HG03196 (cell line): ENCODE measurements around the gene SPINT2.

Source experiments
- ATAC-seq: cut with Tn5 transposase; IDR thresholded peaks from one replicate; pipeline ENCODE4 v1.9.1; 2021; ENCODE audit not compliant: unreplicated experiment

The SPINT2 gene

DNA sequence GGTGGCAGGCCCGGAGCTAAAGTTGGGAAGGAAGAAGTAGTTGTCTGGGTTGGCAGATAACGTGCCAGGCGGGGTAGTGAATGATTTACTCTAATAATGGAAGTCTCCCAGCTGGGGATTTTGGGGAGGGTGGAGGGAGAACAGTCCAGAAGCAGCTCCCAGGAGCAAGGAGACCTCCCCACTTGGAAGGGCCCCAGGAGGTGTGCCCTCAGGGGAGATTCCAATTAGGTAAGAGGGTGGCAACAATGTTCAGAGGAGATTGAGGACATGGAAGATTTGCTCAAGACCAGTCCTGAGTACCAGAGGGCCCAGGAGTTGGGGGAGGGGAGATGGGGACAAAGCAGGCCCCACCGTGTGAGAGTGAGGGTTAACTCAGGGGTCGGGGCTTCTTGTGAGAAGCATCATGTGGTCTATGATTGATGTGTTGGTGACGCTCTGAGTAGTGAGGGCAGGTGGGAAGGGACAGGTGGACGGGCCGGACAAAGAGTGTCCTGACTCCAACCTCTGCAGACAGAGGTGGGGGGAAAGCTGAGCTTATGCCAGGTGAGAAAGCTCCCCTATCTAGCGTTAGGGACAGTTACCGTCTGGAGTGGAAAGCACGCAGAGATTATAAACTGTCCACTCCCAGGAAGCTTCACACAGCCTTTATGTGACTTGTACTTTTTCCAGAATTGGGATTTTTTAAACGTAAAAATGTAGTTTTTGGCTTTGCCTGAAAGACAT is 3.5 kb downstream of the SPINT2 start:
- no peak for ATAC-seq

GRCh38 chr19:38268539-38268938 is 4.2 kb downstream of the SPINT2 start:
- no peak for ATAC-seq

DNA sequence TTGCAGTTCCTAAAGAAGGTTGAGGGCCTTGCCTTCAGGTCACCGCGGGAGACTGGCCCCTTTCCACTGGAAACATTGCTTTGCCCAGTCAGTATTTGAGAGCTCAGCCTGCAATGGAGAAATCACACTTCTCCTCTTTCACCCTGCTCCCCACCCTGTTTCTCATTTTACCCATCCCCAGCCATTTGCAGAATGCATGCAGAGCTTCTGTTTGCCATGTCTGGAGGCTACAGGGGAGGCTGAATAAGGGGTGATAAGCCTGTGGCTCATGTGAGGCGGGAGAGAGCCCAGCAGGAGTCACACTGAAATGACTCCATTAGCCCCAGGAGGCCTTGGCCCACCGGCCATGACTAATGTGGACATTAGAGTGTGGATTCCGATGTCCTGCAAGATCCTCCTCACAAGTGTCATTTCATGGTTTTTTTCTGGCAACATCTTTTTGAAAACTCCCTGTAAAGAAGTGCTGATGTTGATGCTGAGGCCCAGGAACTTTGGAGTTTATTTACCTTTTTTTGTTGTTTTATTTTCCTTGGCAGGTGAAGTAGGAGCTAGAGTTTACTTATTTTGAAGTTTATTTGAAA is 6.3 kb downstream of the SPINT2 start:
- no peak for ATAC-seq

DNA sequence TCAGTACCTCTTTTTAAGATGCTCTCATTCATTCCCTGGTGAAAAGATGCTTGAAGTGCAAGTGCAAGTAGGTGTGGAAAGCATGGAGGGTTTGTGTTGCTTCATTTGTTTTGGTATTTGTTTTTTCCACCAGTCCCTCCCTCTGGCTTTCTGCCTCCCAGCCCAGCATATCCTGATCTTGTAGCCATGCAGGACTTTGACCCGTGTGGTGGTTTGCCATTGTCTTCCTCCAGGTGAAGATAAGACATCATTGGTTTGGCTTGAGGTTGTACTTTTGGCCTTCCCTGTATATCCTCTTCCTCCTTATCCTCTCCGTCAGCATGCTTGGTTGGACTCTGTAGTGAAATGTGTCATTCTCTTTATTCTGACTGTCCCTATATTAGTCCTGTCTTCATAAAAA is 9.1 kb downstream of the SPINT2 start:
- no peak for ATAC-seq

DNA sequence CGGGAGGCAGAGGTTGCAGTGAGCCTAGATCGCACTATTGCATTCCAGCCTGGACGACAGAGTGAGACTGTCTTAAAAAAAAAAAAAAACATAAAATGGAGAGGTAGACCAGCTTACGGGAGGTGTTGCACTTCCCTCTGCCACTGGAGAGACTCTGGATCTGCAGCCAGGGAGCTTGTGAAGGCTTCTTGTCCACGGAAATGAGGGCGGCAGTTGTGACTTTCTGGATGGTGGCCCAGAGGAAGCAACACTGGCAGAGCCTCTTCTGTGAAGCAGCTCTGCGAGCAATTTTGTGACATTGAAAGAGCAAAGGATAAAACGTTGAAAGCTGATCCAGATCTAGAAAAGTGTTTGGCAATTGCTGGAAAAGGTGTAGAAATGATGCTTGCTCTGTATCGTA is 10.4 kb downstream of the SPINT2 start:
- no peak for ATAC-seq

DNA sequence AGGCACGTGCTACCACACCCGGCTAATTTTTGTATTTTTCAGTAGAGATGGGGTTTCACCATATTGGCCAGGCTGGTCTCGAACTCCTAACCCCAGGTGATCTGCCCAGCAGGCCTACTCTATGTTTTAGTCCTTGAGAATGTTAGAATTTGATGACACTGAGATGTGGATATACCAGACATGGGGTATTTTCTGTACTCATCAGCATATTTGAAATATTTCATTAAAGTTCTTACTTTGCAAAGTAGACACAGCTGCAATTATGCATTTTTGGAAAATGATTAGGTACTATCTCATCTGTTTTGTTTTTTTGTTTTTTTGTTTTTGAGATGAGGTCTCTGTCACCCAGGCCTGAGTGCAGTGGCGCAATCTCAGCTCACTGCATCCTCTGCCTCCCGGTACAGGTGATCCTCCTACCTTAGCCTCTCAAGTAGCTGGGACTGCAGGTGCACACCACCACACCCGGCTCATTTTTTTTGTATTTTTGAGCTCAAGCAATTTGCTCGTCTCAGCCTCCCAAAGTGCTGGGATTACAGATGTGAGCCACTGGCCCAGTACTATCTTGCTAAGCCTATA is 12.7 kb downstream of the SPINT2 start:
- ATAC-seq, result no peak

- no peak for ATAC-seq
Measured at GRCh38 chr19:38277549-38277948, 13.2 kb downstream of the SPINT2 start.

DNA sequence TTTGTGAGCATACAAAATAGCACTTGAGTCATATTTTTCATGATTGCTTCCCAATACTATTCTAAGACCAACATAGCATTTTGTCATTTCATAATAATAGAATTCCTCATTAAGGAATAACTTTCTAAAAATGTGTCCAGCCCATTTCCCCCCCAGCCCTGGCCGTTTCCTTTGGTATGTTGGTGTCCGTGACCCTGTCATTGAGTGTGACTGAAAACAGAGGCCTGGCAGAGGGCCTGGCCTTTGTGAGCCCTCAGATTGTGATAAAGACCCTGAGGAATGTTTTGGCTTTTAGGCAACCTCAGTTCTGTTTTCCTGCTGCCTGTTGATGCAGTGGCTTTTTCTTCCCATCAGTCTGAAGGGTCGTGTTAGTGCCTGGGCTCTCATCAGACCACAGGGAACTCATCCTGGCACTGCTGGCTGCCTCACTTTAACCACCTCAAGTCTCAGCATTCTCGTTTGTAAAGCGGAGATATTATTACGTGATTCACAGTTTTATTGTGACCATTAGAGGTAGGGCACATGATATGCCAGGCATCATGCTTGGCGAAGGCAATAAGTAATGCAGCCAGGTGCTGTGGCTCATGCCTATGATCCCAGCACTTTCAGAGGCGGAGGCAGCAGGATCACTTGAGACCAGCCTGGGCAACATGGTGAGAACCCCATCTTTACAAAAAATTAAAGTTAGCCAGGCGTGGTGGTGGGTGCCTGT is 13.8 kb downstream of the SPINT2 start:
- no peak for ATAC-seq

GRCh38 chr19:38278751-38279150 is 14.4 kb downstream of the SPINT2 start:
- no peak for ATAC-seq

- ATAC-seq, result no peak
Measured at GRCh38 chr19:38280030-38280921, 15.9 kb downstream of the SPINT2 start.

GRCh38 chr19:38281811-38282566 is 17.6 kb downstream of the SPINT2 start:
- ATAC-seq, result no peak

GRCh38 chr19:38283271-38283670 is 18.9 kb downstream of the SPINT2 start:
- no peak for ATAC-seq

GRCh38 chr19:38284422-38284821 is 20.0 kb downstream of the SPINT2 start:
- no peak for ATAC-seq

GRCh38 chr19:38285567-38285966 is 21.2 kb downstream of the SPINT2 start:
- ATAC-seq, result no peak

- no peak for ATAC-seq
Measured at GRCh38 chr19:38287604-38288003, 23.2 kb downstream of the SPINT2 start.

GRCh38 chr19:38288123-38288855 is 23.9 kb downstream of the SPINT2 start:
- ATAC-seq, result no peak

GRCh38 chr19:38289955-38290354 is 25.6 kb downstream of the SPINT2 start:
- ATAC-seq, result no peak

GRCh38 chr19:38290631-38291147 is 26.3 kb downstream of the SPINT2 start:
- ATAC-seq, result no peak

DNA sequence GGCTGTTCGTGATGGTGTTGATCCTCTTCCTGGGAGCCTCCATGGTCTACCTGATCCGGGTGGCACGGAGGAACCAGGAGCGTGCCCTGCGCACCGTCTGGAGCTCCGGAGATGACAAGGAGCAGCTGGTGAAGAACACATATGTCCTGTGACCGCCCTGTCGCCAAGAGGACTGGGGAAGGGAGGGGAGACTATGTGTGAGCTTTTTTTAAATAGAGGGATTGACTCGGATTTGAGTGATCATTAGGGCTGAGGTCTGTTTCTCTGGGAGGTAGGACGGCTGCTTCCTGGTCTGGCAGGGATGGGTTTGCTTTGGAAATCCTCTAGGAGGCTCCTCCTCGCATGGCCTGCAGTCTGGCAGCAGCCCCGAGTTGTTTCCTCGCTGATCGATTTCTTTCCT is 27.5 kb downstream of the SPINT2 start:
- no peak for ATAC-seq
